ENCODE measurements around the gene PPM1L. TPM values are rescaled to one million over a fixed set of nuclear protein-coding genes. Genes with fewer than 3 reads are reported as not detected.

The PPM1L gene
- polyA plus RNA-seq, 1 experiment, result 0.66 TPM

GRCh38 chr3:160801386-160802118, 45.5 kb downstream of the PPM1L start:
- no peaks in the 10 kb centered on the region for H3K27me3 ChIP-seq (ENCODE audit: control insufficient read depth, insufficient read depth, low read length)
- no peak overlapping the region for H3K4me3 ChIP-seq (ENCODE audit: low read depth, low read length)
- no peak for TF ChIP-seq CTCF (IDR thresholded peaks at IDR 0.05; ENCODE audit: insufficient read depth, low read depth, low read length)
- ChIA-PET POLR2A (no interaction called here), CTCF (interaction anchor here (1.9 kb wide), 1 partner anchor 10 kb away, joined by 7 read pairs; no protein-coding TSS in a partner anchor)
- H3K36me3 ChIP-seq (ENCODE audit: control insufficient read depth, insufficient read depth, low read length), result no peaks in the 10 kb centered on the region
- no peak for DNase-seq (ENCODE audit: low read depth)

GRCh38 chr3:160804762-160805161, 48.7 kb downstream of the PPM1L start:
- H3K27me3 ChIP-seq (ENCODE audit: control insufficient read depth, insufficient read depth, low read length), result no peaks in the 10 kb centered on the region
- no peaks in the 10 kb centered on the region for H3K36me3 ChIP-seq (ENCODE audit: control insufficient read depth, insufficient read depth, low read length)
- no peak overlapping the region for H3K4me3 ChIP-seq (ENCODE audit: low read depth, low read length)
- CTCF ChIA-PET, result no interaction called here
- TF ChIP-seq CTCF (IDR thresholded peaks at IDR 0.05; ENCODE audit: insufficient read depth, low read depth, low read length), result no peak
- POLR2A ChIA-PET, result no interaction called here
- DNase-seq (ENCODE audit: low read depth), result no peak

GRCh38 chr3:160806094-160806493, 50.1 kb downstream of the PPM1L start:
- TF ChIP-seq CTCF (IDR thresholded peaks at IDR 0.05; ENCODE audit: insufficient read depth, low read depth, low read length), result no peak
- H3K4me3 ChIP-seq (ENCODE audit: low read depth, low read length), result no peak overlapping the region
- no peaks in the 10 kb centered on the region for H3K27me3 ChIP-seq (ENCODE audit: control insufficient read depth, insufficient read depth, low read length)
- ChIA-PET CTCF (no interaction called here), POLR2A (no interaction called here)
- no peaks in the 10 kb centered on the region for H3K36me3 ChIP-seq (ENCODE audit: control insufficient read depth, insufficient read depth, low read length)
- no peak for DNase-seq (ENCODE audit: low read depth)

- H3K27me3 ChIP-seq (ENCODE audit: control insufficient read depth, insufficient read depth, low read length), result no peaks in the 10 kb centered on the region
- no peak overlapping the region for H3K4me3 ChIP-seq (ENCODE audit: low read depth, low read length)
- no peak for TF ChIP-seq CTCF (IDR thresholded peaks at IDR 0.05; ENCODE audit: insufficient read depth, low read depth, low read length)
- POLR2A ChIA-PET, result no interaction called here
- DNase-seq (ENCODE audit: low read depth), result no peak
- H3K36me3 ChIP-seq (ENCODE audit: control insufficient read depth, insufficient read depth, low read length), result no peaks in the 10 kb centered on the region
- CTCF ChIA-PET, result no interaction called here
These were observed 50.7 kb downstream of the PPM1L start for GRCh38 chr3:160806686-160807085.

GRCh38 chr3:160808838-160809237, 52.8 kb downstream of the PPM1L start:
- no peak for DNase-seq (ENCODE audit: low read depth)
- no peak overlapping the region for H3K4me3 ChIP-seq (ENCODE audit: low read depth, low read length)
- H3K27me3 ChIP-seq (ENCODE audit: control insufficient read depth, insufficient read depth, low read length), result no peaks in the 10 kb centered on the region
- ChIA-PET CTCF (interaction anchor here (0.7 kb wide), 1 partner anchor 95 kb away, joined by 3 read pairs; no protein-coding TSS in a partner anchor), POLR2A (no interaction called here)
- no peak for TF ChIP-seq CTCF (IDR thresholded peaks at IDR 0.05; ENCODE audit: insufficient read depth, low read depth, low read length)
- H3K36me3 ChIP-seq (ENCODE audit: control insufficient read depth, insufficient read depth, low read length), result no peaks in the 10 kb centered on the region
